ENCODE results near the gene SULT1A2. TPM values are rescaled to one million over a fixed set of nuclear protein-coding genes. Genes with fewer than 3 reads are reported as not detected.

Gene SULT1A2
- total and polyA plus RNA-seq, 2 of the 13 experiments (the other 11 are each of a cell fraction or from before 2014, with no cell fraction given): 33.0 to 34.2 TPM

- TF ChIP-seq, protein P1, sequence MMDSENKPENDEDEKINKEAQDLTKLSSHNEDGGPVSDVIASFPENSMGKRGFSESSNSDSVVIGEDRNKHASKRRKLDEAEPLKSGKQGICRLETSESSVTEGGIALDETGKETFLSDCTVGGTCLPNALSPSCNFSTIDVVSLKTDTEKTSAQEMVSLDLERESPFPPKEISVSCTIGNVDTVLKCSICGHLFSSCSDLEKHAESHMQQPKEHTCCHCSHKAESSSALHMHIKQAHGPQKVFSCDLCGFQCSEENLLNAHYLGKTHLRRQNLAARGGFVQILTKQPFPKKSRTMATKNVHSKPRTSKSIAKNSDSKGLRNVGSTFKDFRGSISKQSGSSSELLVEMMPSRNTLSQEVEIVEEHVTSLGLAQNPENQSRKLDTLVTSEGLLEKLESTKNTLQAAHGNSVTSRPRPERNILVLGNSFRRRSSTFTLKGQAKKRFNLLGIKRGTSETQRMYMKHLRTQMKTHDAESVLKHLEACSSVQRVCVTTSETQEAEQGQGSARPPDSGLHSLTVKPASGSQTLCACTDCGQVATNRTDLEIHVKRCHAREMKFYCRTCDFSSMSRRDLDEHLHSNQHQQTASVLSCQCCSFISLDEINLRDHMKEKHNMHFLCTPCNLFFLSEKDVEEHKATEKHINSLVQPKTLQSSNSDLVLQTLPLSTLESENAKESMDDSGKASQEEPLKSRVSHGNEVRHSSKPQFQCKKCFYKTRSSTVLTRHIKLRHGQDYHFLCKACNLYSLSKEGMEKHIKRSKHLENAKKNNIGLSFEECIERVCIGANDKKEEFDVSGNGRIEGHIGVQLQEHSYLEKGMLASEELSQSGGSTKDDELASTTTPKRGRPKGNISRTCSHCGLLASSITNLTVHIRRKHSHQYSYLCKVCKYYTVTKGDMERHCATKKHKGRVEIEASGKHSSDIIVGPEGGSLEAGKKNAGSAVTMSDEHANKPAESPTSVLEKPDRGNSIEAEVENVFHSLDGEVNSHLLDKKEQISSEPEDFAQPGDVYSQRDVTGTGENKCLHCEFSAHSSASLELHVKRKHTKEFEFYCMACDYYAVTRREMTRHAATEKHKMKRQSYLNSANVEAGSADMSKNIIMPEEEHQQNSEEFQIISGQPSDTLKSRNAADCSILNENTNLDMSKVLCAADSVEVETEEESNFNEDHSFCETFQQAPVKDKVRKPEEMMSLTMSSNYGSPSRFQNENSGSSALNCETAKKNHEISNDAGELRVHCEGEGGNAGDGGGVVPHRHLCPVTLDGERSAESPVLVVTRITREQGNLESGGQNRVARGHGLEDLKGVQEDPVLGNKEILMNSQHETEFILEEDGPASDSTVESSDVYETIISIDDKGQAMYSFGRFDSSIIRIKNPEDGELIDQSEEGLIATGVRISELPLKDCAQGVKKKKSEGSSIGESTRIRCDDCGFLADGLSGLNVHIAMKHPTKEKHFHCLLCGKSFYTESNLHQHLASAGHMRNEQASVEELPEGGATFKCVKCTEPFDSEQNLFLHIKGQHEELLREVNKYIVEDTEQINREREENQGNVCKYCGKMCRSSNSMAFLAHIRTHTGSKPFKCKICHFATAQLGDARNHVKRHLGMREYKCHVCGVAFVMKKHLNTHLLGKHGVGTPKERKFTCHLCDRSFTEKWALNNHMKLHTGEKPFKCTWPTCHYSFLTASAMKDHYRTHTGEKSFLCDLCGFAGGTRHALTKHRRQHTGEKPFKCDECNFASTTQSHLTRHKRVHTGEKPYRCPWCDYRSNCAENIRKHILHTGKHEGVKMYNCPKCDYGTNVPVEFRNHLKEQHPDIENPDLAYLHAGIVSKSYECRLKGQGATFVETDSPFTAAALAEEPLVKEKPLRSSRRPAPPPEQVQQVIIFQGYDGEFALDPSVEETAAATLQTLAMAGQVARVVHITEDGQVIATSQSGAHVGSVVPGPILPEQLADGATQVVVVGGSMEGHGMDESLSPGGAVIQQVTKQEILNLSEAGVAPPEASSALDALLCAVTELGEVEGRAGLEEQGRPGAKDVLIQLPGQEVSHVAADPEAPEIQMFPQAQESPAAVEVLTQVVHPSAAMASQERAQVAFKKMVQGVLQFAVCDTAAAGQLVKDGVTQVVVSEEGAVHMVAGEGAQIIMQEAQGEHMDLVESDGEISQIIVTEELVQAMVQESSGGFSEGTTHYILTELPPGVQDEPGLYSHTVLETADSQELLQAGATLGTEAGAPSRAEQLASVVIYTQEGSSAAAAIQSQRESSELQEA (CRISPR knock-in tag; IDR thresholded peaks at IDR 0.05; ENCODE audit: not compliant biosample characterization): no peak
- TF ChIP-seq, protein P2, sequence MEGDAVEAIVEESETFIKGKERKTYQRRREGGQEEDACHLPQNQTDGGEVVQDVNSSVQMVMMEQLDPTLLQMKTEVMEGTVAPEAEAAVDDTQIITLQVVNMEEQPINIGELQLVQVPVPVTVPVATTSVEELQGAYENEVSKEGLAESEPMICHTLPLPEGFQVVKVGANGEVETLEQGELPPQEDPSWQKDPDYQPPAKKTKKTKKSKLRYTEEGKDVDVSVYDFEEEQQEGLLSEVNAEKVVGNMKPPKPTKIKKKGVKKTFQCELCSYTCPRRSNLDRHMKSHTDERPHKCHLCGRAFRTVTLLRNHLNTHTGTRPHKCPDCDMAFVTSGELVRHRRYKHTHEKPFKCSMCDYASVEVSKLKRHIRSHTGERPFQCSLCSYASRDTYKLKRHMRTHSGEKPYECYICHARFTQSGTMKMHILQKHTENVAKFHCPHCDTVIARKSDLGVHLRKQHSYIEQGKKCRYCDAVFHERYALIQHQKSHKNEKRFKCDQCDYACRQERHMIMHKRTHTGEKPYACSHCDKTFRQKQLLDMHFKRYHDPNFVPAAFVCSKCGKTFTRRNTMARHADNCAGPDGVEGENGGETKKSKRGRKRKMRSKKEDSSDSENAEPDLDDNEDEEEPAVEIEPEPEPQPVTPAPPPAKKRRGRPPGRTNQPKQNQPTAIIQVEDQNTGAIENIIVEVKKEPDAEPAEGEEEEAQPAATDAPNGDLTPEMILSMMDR (CRISPR knock-in tag; IDR thresholded peaks at IDR 0.05): peak; percentile 90
- TF ChIP-seq ZSCAN9 (CRISPR knock-in tag; IDR thresholded peaks at IDR 0.05; ENCODE audit: borderline replicate concordance) (0 out of 2 replicates have a peak, but pooled peaks have one; percentile 42), FOXJ3 (CRISPR knock-in tag; IDR thresholded peaks at IDR 0.05; ENCODE audit: borderline replicate concordance) (no peak), GATAD1 (CRISPR knock-in tag; IDR thresholded peaks at IDR 0.05) (peak; percentile 44; the same call in 1 of the 2 replicates)
Measured at GRCh38 chr16:28549301-28549899, 47.5 kb downstream of the SULT1A2 start (continued).
